SK-N-MC (cell line): ENCODE measurements around the gene CIT.

Experiments
- EZH2 ChIP-seq: fragments of 200-600 bp; sonication (generic); IDR thresholded peaks from one replicate; pipeline ENCODE4 v1.6.1; 2017; ENCODE audit warnings: antibody characterized with exemption
- FOXP2 ChIP-seq: optimal IDR thresholded peaks from 2 replicates; pipeline ENCODE3; 2011; ENCODE audit warnings: mild to moderate bottlenecking, moderate library complexity; ENCODE audit not compliant: insufficient read depth; ENCODE audit errors: extremely low read length, control extremely low read depth
- POLR2AphosphoS5 ChIP-seq: IDR thresholded peaks from 2 replicates; pipeline ENCODE4 v1.6.1; 2012; ENCODE audit warnings: mild to moderate bottlenecking, low read depth, low read length, borderline replicate concordance

DNA sequence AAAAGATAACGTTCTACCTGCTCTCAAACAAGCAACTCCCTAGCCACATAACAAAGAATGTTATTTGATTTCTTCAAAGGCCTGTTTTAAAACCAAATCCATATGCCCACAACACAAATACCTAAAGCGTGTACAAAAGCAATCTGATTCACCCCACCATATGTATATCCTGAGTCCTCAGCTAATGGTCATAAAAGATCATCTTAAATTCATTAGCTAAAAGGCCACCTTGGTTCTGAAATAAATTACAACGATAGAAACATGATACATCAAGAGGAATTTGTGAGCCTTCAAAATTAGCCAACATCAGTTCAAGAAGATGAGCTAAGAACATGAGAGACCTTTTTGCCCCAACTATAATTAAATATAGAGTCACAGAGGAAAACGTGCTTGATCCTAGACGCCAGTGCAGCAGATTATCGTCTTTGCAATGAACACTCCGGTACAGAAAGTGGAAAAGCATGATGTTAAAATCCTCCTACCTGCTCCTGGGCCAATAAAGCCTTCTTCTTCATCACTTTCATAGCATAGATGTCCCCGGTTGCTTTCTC, 20.0 kb downstream of the CIT start:
- no peak for TF ChIP-seq EZH2
- no peak for TF ChIP-seq POLR2AphosphoS5
- TF ChIP-seq FOXP2, result no peak
